ENCODE results near the gene SCCPDH. TPM values are rescaled to one million over a fixed set of nuclear protein-coding genes. Genes with fewer than 3 reads are reported as not detected.
"Not testable (repeated sequence)": the region's sequence is repeated elsewhere in the genome, so short reads cannot be mapped to it uniquely, and the experiment has no call there.

The SCCPDH gene
- total and polyA plus RNA-seq, 9 of the 15 experiments (the other 6 are each of a cell fraction or from before 2014, with no cell fraction given) = 7.0 to 61.9 (median 38.3) TPM

- peak; percentile 33; the same call in 1 of the 2 replicates for TF ChIP-seq MTA2 (IDR thresholded peaks at IDR 0.05; ENCODE audit: low read depth)
- TF ChIP-seq KDM1A (IDR thresholded peaks at IDR 0.05) = peak; percentile 76 to 80
- TF ChIP-seq NR2C1 (IDR thresholded peaks at IDR 0.05) = peak; percentile 84
- TF ChIP-seq NR2C1 (tag; IDR thresholded peaks at IDR 0.05) = peak; percentile 56; the same call in 1 of the 2 replicates
- TF ChIP-seq CBFA2T3 (IDR thresholded peaks at IDR 0.05) = peak; percentile 68
- TF ChIP-seq ARID1B (IDR thresholded peaks at IDR 0.05) = peak; percentile 39; the same call in 1 of the 2 replicates
- TF ChIP-seq CBFA2T2 (conservative IDR thresholded peaks at IDR 0.05) = peak; percentile 52
- peak; percentile 13 to 46; a peak in 2 of 4 replicates for TF ChIP-seq TRIM24 (IDR thresholded peaks at IDR 0.05)
- peak; percentile 57 for TF ChIP-seq TAL1 (IDR thresholded peaks at IDR 0.05)
- TF ChIP-seq HDAC1 (IDR thresholded peaks at IDR 0.05) = 0 out of 4 replicates have a peak, but pooled peaks of 1 of the 2 experiments have one; percentile 33
- TF ChIP-seq TCF3 (CRISPR knock-in tag; IDR thresholded peaks at IDR 0.05) = peak; percentile 42; the same call in 1 of the 2 replicates
- FAIRE-seq; POLR2A ChIA-PET; H2AFZ ChIP-seq (ENCODE audit: low read depth, low read length); H3K79me2 ChIP-seq (ENCODE audit: control insufficient read depth, insufficient read depth, low read length); H4K20me1 ChIP-seq (replicated peaks; ENCODE audit: control insufficient read depth, insufficient read depth, low read length); intact Hi-C loops (cut with micrococcal nuclease); H3K9me3 ChIP-seq (replicated peaks; ENCODE audit: control insufficient read depth, insufficient read depth, low read depth, low read length); CTCF ChIA-PET (ENCODE audit: low intra/inter-chr PET ratio); DNase-seq (ENCODE audit: extremely low read depth in 1 of 4, low spot score in 3 of 4); H3K9me1 ChIP-seq (ENCODE audit: control insufficient read depth, insufficient read depth, low read length); H3K9ac ChIP-seq (ENCODE audit: insufficient read depth in 1 of 2, low read depth in 2 of 2, low read length in 2 of 2); H3K4me1 ChIP-seq (replicated peaks in 1 of 2; ENCODE audit: control insufficient read depth in 2 of 2, insufficient read depth in 2 of 2, low read length in 2 of 2); H3K4me3 ChIP-seq; H3K4me2 ChIP-seq (ENCODE audit: insufficient read depth, low read length); BruUV-seq (replicated peaks); in situ Hi-C loops (cut with MboI); H3K27me3 ChIP-seq (ENCODE audit: control insufficient read depth in 2 of 2, insufficient read depth in 2 of 2, low read length in 2 of 2); H3K27ac ChIP-seq (ENCODE audit: extremely low read depth, low read depth, low read length): not testable (repeated sequence)
- 36% methylated on average over 7 of the region's 10 CpGs for WGBS (ENCODE audit: insufficient coverage, low coverage, missing lambda C conversion rate)
- H3K36me3 ChIP-seq (ENCODE audit: control insufficient read depth, insufficient read depth, low read length) = peaks cover 19% of the 10 kb centered on the region; the same call in 2 of the 3 replicates
- 0 out of 3 replicates have a peak, but pooled peaks have one; percentile 42 for ATAC-seq
These were observed 21.9 kb downstream of the SCCPDH start for GRCh38 chr1:246746155-246746554.
